ENCODE data around the gene GOLGA6L1.
"Not testable (repeated sequence)": the region's sequence is repeated elsewhere in the genome, so short reads cannot be mapped to it uniquely, and the experiment has no call there.

GOLGA6L1 gene

GRCh38 chr15:23136722-23137121, at the start of gene GOLGA6L1:
TSS of gene GOLGA6L1 (minus strand) at chr15:23136822. CDS start at chr15:23136731, 91 bp downstream.
- POLR2A ChIA-PET (ENCODE audit: low non-redundant PET); DNase-seq (ENCODE audit: low spot score); CTCF ChIA-PET; H3K27ac ChIP-seq: not testable (repeated sequence)

DNA sequence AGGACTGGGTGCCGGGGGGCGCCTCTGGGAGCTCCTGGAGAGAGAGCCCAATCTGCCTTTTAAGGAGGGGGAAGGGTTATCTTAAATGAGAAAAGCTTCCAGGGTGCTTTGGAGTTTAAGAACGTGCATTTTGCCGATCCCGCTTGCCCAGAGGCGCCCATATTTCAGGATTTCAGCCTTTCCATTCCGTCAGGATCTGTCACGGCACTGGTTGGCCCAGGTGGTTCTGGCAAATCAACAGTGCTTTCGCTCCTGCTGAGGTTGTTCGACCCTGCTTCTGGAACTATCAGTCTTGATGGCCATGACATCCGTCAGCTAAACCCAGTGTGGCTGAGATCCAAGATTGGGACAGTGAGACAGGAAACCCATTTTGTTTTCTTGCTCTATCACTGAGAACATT, 44.6 kb upstream of the GOLGA6L1 start:
- POLR2A ChIA-PET (ENCODE audit: low non-redundant PET); CTCF ChIA-PET; H3K27ac ChIP-seq; DNase-seq (ENCODE audit: low spot score): not testable (repeated sequence)

- POLR2A ChIA-PET (ENCODE audit: low non-redundant PET); DNase-seq (ENCODE audit: low spot score); H3K27ac ChIP-seq; CTCF ChIA-PET: not testable (repeated sequence)
These were observed 43.9 kb upstream of the GOLGA6L1 start for GRCh38 chr15:23180547-23180927.

DNA sequence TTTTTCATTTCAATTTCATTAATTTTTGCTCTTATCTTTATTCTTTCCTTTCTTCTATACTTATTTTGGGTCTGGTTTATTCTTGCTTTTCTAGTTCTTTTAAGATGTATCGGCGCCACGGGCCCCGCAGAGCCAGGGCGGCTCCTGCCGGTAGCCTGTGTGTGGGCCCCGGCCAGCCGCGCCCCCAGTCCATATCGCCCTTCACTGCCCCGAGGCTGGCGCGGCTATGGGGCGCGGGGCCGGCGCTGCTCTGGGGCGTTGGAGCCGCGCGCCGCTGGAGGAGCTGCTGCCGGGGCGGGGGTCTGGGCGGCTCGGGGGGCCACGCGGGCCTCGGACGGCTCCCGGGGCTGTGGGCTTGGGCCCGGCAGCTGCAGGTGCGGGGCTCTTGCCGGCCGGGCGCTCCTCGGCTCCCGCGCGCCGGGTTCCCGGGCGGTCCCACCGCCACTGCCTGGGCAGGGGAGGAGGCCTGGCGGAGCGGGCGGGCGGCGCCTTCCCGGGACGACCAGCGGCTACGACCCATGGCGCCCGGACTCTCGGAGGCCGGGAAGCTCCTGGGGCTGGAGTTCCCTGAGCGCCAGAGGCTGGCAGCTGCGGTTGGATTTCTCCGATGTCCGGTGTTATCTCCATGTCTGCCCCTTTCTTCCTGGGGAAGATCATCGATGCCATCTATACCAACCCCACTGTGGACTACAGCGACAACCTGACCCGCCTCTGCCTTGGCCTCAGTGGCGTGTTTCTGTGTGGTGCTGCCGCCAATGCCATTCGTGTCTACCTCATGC, 43.3 kb upstream of the GOLGA6L1 start:
- CTCF ChIA-PET; POLR2A ChIA-PET (ENCODE audit: low non-redundant PET); H3K27ac ChIP-seq; DNase-seq (ENCODE audit: low spot score): not testable (repeated sequence)

- CTCF ChIA-PET; H3K27ac ChIP-seq; POLR2A ChIA-PET (ENCODE audit: low non-redundant PET); DNase-seq (ENCODE audit: low spot score): not testable (repeated sequence)
These were observed 40.1 kb upstream of the GOLGA6L1 start for GRCh38 chr15:23176683-23177082.

- CTCF ChIA-PET; H3K27ac ChIP-seq; POLR2A ChIA-PET (ENCODE audit: low non-redundant PET); DNase-seq (ENCODE audit: low spot score): not testable (repeated sequence)
These were observed 39.0 kb upstream of the GOLGA6L1 start for GRCh38 chr15:23175606-23176005.

- DNase-seq (ENCODE audit: low spot score); CTCF ChIA-PET; POLR2A ChIA-PET (ENCODE audit: low non-redundant PET); H3K27ac ChIP-seq: not testable (repeated sequence)
These were observed 38.1 kb upstream of the GOLGA6L1 start for GRCh38 chr15:23174609-23175140.

GRCh38 chr15:23132787-23133186, 3.8 kb downstream of the GOLGA6L1 start:
- CTCF ChIA-PET; DNase-seq (ENCODE audit: low spot score); POLR2A ChIA-PET (ENCODE audit: low non-redundant PET); H3K27ac ChIP-seq: not testable (repeated sequence)

DNA sequence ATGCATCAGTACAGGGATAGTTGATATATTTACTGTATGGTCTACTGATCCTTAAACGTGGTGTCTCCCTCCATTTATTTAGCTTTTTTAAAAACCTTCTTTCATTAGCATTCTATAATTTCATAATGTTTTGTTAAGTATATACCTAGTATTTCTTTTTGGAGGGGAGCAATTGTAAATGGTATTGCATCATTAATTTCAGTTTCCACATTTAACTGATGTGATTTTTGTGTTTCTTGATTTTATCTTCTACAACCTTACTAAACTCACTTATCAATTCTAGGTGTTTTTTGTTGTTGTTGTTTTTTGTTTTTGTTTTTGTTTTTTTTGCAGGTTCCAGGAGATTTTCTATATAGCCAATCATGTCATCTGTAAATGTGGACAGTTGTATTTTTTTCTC, 18.4 kb downstream of the GOLGA6L1 start:
- TF ChIP-seq, protein P1, sequence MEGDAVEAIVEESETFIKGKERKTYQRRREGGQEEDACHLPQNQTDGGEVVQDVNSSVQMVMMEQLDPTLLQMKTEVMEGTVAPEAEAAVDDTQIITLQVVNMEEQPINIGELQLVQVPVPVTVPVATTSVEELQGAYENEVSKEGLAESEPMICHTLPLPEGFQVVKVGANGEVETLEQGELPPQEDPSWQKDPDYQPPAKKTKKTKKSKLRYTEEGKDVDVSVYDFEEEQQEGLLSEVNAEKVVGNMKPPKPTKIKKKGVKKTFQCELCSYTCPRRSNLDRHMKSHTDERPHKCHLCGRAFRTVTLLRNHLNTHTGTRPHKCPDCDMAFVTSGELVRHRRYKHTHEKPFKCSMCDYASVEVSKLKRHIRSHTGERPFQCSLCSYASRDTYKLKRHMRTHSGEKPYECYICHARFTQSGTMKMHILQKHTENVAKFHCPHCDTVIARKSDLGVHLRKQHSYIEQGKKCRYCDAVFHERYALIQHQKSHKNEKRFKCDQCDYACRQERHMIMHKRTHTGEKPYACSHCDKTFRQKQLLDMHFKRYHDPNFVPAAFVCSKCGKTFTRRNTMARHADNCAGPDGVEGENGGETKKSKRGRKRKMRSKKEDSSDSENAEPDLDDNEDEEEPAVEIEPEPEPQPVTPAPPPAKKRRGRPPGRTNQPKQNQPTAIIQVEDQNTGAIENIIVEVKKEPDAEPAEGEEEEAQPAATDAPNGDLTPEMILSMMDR (conservative IDR thresholded peaks at IDR 0.05; ENCODE audit: low read depth): no peak
- no peak overlapping the region for H3K27ac ChIP-seq
- CTCF ChIA-PET: no interaction called here
- no peak for DNase-seq (ENCODE audit: low spot score)
- POLR2A ChIA-PET (ENCODE audit: low non-redundant PET): no interaction called here

- ChIA-PET CTCF (no interaction called here), POLR2A (ENCODE audit: low non-redundant PET) (no interaction called here)
- H3K27ac ChIP-seq: no peak overlapping the region
- TF ChIP-seq, protein P1 (conservative IDR thresholded peaks at IDR 0.05; ENCODE audit: low read depth): no peak
- DNase-seq (ENCODE audit: low spot score): no peak
These were observed 40.8 kb downstream of the GOLGA6L1 start for GRCh38 chr15:23095796-23096195.

GRCh38 chr15:23083115-23083514, 53.5 kb downstream of the GOLGA6L1 start:
- CTCF ChIA-PET: no interaction called here
- DNase-seq (ENCODE audit: low spot score): no peak
- H3K27ac ChIP-seq: no peak overlapping the region
- TF ChIP-seq, protein P1 (conservative IDR thresholded peaks at IDR 0.05; ENCODE audit: low read depth): no peak
- POLR2A ChIA-PET (ENCODE audit: low non-redundant PET): no interaction called here

GRCh38 chr15:23081996-23082737, 54.5 kb downstream of the GOLGA6L1 start:
- DNase-seq (ENCODE audit: low spot score); H3K27ac ChIP-seq; CTCF ChIA-PET; POLR2A ChIA-PET (ENCODE audit: low non-redundant PET): not testable (repeated sequence)
